Inflammatory macrophage treated with lipopolysaccharide for 1 hour (primary cell): ENCODE data around the gene C16orf87.

Source experiments
- DNase-seq, 2 donors: peaks; one replicate each; pipeline ENCODE4 v3.0.0-alpha.2; 2020 to 2022

C16orf87 gene

GRCh38 chr16:46753015-46753414 is 78.0 kb downstream of the C16orf87 start:
- no peak for DNase-seq

- DNase-seq = no peak
Observed at GRCh38 chr16:46751381-46751780, 79.6 kb downstream of the C16orf87 start.

DNA sequence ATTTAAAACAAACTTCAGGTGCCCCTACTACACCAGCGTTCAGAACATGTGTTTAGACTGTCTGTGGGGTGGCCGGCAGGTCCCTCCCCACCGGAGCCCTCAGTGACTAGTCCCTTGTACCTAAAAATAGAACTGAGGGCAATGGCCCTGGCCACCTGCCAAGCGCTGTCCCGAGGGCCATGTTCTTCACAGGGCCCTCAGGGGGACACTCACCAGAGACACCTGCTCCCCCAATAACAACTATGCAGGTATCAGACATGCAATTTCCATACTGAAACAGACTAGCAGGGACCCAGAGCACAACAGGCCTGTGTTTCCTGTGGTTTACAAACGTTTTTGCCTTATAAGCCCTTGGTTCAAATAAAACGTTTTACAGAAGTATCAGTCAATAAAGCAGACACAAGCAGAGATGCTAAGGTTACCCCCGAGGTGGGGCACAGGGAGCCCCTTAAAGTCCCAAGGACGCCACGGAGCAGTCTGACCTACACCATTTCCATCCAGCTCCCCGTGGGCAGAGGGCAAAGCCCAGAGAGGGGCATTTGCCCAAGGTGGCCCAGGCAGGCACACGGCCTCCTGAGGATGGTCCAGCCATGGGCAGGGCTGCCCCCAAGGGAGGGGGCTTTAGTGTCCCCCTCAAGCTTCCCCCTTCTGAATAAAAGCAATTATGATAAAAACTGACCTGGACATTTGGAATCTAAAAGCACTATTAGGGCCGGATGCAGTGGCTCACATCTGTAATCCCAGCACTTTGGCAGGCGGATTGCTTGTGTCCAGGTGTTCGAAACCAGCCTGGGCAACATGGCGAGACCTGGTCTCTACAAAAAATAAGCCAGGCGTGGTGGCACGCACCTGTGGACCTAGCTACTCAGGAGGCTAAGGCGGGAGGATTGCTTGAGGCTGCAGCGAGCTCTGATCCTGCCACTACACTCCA is 81.9 kb downstream of the C16orf87 start:
- DNase-seq = no peak

DNA sequence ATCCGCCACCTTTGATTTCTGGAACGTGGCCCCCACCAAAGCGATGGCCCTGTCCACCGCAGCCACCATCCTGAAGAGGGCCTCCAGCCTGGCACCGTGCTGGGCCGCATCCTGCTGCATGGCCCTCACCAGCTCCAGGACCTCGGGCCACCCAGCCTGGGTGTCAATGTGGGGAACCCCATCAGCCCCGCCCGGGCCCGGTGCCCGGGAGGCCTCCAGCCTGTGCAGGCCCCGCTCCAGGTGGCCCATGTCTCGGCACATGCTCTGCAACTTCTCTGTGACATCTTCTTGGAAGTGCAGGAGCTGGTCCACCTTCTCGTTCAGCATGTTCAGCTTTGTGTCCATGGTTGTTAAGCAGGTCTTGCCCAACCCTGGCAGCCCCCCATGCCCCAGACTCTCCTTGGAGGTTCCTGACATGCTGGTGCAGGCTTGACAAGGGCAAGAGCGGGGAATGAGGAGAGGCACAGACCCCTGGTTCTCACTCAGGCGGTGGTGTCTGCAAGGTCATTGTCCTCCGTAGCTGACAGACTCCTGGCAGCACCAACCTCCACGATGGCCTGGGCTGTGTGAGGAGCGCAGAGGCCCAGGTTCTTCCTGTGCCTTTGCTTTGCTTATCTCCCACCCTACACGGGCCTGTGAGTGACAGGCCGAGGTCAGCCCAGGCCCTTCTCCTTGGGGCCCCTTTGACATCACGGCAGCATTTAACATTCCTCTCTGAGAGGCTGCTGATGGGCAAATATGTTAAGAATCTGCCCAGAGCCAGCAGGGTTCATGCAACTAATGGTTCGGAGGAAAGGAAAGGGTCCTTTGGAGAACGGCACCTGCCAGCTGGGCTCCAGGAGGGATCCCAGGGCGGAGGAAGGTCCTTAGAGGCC is 83.0 kb downstream of the C16orf87 start, which contains the start of gene MYLK3:
TSS of gene MYLK3 (minus strand) at position 568 of the 875 bp plus-strand sequence. CDS start at position 417, 151 bp downstream.
- DNase-seq = no peak

- DNase-seq = no peak
Observed at GRCh38 chr16:46746821-46747776, 83.9 kb downstream of the C16orf87 start.
